Measurements from ENCODE around the gene DNAJC2.
A peak's percentile ranks its signal among the peaks of the same experiment; 100 is the strongest.
"Not testable (repeated sequence)": the region's sequence is repeated elsewhere in the genome, so short reads cannot be mapped to it uniquely, and the experiment has no call there.

Gene DNAJC2

DNA sequence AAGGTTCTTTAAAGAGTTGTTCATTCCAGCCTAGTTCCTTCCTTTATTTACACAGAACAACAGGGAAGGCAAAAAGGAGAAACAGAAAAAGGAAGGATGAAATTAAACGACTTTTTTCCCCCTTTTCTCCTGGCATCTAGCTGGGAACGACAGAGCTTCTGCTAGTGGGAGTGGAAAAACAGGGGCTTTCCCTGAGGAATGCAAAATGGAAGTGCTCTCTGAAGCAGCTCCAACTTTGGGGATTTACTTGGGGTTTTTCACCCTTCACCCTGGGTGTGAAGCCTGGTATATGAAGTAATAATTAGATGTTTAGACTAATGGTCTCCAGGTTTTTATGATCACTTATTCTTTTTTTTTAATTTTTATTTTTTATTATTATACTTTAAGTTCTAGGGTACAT lies 43.1 kb downstream of the DNAJC2 start:
- DNase-seq (ENCODE audit: low spot score in 2 of 2), result no peak
- Mint-ChIP-seq H3K27ac (no peak overlapping the region), H3K4me1 (peaks cover 13% of the 10 kb centered on the region)

DNA sequence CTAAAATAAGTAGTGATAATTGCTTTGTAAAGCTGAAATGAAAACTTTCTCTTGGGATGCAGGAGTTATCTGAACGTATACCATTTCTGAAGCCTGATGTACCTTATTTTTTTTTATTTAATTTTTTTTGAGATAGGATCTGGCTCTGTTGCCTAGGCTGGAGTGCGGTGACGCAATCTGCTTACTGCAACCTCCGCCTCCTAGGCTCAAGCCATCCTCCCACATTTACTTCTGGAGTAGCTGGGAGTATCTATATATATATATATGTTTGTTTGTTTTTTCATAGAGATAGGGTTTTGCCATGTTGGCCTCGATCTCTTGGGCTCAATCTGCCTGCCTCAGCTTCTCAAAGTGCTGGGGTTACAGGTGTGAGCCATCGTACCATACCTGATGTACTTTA lies 44.9 kb downstream of the DNAJC2 start:
- no peak overlapping the region for H3K4me3 Mint-ChIP-seq
- no peaks in the 10 kb centered on the region for H3K27me3 Mint-ChIP-seq
- ATAC-seq (ENCODE audit: low read depth) (no peak), DNase-seq (ENCODE audit: low spot score in 2 of 2) (no peak)
- no peaks in the 10 kb centered on the region for H3K9me3 Mint-ChIP-seq
- H3K36me3 Mint-ChIP-seq, result peaks cover 15% of the 10 kb centered on the region
- H3K27ac Mint-ChIP-seq, result no peak overlapping the region
- H3K4me1 Mint-ChIP-seq, result peaks cover 13% of the 10 kb centered on the region

More for the DNA sequence above, 43.1 kb downstream of the DNAJC2 start:
- Mint-ChIP-seq H3K27me3 (no peaks in the 10 kb centered on the region), H3K9me3 (no peaks in the 10 kb centered on the region), H3K4me3 (no peak overlapping the region), H3K36me3 (peaks cover 15% of the 10 kb centered on the region)
- no peak for ATAC-seq (ENCODE audit: low read depth)

DNA sequence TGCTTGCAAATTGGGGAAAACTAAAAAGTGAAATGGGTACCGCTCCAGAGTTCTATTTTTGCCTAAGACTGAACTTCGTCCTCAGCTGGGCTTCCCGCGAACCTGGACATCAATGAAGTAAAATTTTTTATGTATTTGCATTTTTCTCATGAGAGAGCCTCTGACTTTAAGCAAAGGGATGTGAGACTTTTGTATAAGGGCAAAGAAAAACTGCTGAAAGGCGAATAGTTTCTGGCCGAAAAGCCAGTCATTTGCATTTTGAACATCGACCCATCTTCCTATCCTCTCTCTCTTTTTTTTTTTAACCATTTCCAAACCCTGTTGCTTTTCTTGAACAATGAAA lies 46.8 kb downstream of the DNAJC2 start:
- peaks cover 9% of the 10 kb centered on the region for H3K36me3 Mint-ChIP-seq
- H3K27ac Mint-ChIP-seq, result peak overlapping the region; percentile 69
- ATAC-seq (ENCODE audit: low read depth), result no peak
- peaks cover 13% of the 10 kb centered on the region for H3K4me1 Mint-ChIP-seq
- H3K27me3 Mint-ChIP-seq, result no peaks in the 10 kb centered on the region
- no peaks in the 10 kb centered on the region for H3K9me3 Mint-ChIP-seq
- no peak for DNase-seq (ENCODE audit: low spot score in 2 of 2)
- peak overlapping the region; percentile 76 for H3K4me3 Mint-ChIP-seq

DNA sequence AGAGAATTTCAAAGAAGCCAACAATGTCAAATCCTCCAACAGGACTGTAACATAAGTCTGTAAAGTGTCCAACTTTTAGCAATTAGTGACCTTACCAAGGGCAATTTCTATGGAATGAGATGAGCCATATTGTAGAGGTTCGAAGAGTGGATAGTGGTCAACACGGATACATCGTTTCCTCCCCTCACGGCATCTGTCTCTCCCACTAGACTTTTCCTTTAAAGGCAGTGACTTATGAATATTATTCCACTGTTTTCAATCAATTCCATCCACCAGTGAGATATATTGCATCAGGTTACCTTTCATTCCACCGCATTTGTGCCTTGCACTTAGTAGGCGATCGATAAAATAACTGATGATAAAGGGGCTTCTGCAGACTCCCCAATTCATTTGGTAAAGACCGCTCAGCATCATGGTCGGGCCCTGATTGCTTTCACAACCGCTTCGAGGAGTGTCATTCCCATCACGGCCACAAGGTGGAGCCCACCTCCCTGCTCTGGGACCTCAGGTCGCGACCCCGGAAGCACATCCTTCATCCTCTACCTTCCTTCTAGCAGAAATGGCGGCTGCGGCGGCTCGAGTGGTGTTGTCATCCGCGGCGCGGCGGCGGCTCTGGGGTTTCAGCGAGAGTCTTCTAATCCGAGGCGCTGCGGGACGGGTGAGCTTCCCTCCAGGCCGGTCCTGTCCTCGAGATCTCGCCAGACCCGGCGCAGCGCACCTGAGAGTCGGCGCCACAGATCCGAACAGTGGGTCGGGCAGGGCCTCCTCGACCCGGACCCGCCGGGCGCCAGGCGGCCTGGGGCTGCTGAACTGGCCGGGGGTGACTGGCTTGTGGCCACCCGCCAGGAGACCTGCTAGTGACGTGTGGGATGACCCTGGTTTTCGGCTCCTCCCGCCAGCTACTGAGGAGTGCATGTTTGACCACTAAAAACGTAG lies 47.4 kb downstream of the DNAJC2 start, which contains the start of gene PMPCB:
Gene PMPCB, plus strand, starts transcription at position 535 of the 936 bp plus-strand sequence. Its CDS starts 25 bp downstream, at position 560.
- H3K27me3 Mint-ChIP-seq, result no peaks in the 10 kb centered on the region
- H3K4me1 Mint-ChIP-seq, result peaks cover 13% of the 10 kb centered on the region
- ATAC-seq (ENCODE audit: low read depth) (peak; percentile 94), DNase-seq (ENCODE audit: low spot score in 2 of 2) (peak; percentile 96 to 98)
- peak within 1 kb of the TSS; percentile 76 for H3K4me3 Mint-ChIP-seq
- H3K36me3 Mint-ChIP-seq, result peaks cover 9% of the 10 kb centered on the region
- peak within 1 kb of the TSS; percentile 69 for H3K27ac Mint-ChIP-seq
- H3K9me3 Mint-ChIP-seq, result no peaks in the 10 kb centered on the region

DNA sequence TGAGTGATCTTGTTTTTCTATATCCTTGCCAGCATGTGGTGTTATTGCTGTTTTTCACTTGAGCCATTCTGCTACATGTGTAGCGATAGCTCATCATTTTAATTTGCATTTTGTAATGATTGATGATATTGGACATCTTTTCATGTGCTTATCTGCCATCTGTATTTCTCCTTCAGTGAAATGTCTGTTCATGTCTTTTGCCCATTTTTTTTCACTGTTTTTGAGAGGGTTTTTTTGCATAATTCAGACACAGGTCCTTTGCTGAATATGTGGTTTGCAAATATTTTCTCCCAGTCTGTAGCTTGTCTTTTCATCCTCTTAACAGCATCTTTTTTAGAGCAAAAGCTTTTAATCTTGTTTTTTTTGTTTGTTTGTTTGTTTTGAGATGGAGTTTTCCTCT lies 51.0 kb downstream of the DNAJC2 start:
- Mint-ChIP-seq H3K4me1 (peaks cover 11% of the 10 kb centered on the region), H3K4me3 (no peak overlapping the region), H3K9me3 (no peaks in the 10 kb centered on the region), H3K27me3 (no peaks in the 10 kb centered on the region), H3K27ac (no peak overlapping the region), H3K36me3 (no peaks in the 10 kb centered on the region)
- ATAC-seq (ENCODE audit: low read depth), result no peak
- no peak for DNase-seq (ENCODE audit: low spot score in 2 of 2)

DNA sequence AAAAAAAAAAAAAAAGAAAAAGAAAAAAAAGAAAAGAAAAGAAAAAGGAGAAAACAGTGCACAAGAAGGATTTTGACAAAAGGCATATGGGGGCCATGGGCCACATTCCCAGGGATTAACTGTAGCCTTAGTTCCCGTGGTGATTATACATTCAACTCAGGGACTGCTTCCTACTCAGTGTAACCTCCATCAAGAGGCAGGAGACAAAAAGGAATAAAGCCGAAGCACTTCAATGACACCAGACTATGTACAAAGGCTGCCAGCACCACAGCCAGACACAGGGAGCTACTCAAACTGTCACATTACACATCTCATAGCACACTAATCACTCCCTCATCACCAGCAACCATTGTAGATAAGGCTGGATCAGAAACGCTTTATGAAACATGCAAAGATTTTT lies 52.4 kb downstream of the DNAJC2 start:
- Mint-ChIP-seq H3K27ac (no peak overlapping the region), H3K27me3 (no peaks in the 10 kb centered on the region), H3K36me3 (no peaks in the 10 kb centered on the region), H3K4me1 (peaks cover 5% of the 10 kb centered on the region), H3K9me3 (no peaks in the 10 kb centered on the region), H3K4me3 (no peak overlapping the region)
- DNase-seq (ENCODE audit: low spot score in 2 of 2) (no peak), ATAC-seq (ENCODE audit: low read depth) (no peak)

DNA sequence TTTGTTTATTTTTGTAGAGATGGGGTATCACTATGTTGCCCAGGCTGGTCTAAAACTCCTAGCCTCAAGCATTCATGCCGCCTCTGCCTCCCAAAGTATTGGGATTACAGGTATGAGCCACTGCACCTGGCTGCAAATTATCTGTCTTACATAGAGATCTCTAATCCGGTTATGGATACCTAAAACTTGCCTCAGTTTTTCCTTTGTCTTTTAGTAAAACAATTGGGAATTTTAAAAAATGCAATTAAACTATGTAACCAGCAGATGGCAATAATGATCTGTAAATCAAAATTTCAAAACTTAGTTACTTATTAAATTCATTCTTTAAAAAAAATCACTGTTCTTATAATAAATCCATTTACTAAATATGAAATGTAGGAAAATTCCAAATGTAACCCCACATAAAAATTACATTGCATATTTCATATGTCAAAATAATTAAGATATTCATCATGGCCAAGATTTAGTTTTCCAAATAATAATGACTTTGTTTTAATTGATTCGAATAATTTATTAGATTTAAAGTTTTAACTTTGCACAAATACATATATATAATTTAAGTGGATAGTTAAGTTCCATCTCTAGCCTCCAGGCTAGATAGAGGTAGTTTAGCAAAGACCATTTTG lies 61.7 kb downstream of the DNAJC2 start:
- H3K27ac Mint-ChIP-seq; H3K36me3 Mint-ChIP-seq; H3K4me3 Mint-ChIP-seq; ATAC-seq (ENCODE audit: low read depth); DNase-seq (ENCODE audit: low spot score in 2 of 2); H3K9me3 Mint-ChIP-seq; H3K27me3 Mint-ChIP-seq: not testable (repeated sequence)
- peaks cover 10% of the 10 kb centered on the region for H3K4me1 Mint-ChIP-seq

DNA sequence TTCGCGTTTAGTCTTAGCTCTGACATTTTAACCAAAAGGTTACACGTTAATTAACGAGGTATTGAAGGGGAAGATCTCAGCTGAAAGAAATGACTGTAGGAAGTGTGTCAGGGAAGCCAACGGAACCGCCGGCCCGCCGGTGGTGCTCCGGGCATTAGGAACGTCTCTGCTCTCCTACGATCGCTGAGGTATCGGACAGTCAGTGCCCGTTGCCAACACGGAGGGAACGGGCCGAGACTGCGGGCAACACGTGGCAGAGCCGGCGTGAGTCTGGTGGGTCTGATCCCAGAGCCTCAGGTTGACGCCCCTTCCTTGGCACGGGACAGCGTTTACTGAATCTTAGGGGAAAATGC lies 63.8 kb downstream of the DNAJC2 start:
- Mint-ChIP-seq H3K4me3 (peak overlapping the region; percentile 98), H3K27ac (peak overlapping the region; percentile 97), H3K4me1 (peaks cover 10% of the 10 kb centered on the region)
- H3K9me3 Mint-ChIP-seq; DNase-seq (ENCODE audit: low spot score in 2 of 2); H3K36me3 Mint-ChIP-seq; H3K27me3 Mint-ChIP-seq; ATAC-seq (ENCODE audit: low read depth): not testable (repeated sequence)

DNA sequence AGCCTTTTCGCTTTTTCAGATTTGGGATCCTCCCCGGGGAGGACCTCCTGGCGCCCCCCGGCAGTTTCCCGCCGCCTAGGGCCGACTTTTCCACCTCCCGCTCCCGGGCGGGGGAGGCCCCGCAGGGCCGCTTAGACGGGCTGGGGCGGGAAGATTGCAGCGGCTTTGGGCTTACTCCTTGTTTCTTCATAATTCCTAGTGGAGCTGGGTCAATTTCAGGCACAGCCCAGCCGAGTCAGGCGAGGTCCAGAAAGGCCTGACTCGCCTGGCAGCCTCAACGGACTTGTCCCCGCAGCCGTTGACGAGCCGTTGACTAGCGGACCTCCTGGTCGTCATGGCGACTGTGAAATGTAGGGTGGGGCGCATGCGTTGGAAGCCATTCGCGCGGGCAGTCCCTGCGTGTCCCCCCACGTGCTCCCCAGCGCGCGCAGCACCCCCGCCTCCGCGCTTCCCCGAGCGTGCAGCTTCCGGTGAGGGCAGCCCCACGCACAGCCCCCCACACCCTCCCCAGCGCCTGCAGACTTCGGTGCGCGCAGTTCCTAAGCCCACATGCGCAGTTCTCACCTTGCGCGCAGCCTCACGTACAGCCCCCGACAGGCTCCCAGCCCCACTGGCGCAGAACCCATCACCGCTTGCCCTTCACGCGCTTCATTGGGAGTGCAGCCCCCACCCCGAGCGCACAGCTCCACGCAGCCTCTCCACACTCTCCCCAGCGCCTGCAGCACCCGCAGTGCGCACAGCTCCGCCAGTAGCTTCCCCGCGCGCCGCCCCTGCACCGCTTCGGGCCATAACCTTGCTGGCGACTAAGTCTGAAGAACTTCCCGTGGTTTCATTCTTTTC lies 64.4 kb downstream of the DNAJC2 start:
- H3K27me3 Mint-ChIP-seq, H3K9me3 Mint-ChIP-seq, H3K36me3 Mint-ChIP-seq: not testable (repeated sequence)
- Mint-ChIP-seq H3K4me3 (peak overlapping the region; percentile 98), H3K27ac (peak overlapping the region; percentile 97), H3K4me1 (peaks cover 10% of the 10 kb centered on the region)
- ATAC-seq (ENCODE audit: low read depth) (peak; percentile 88), DNase-seq (ENCODE audit: low spot score in 2 of 2) (peak; percentile 82 to 88)

DNA sequence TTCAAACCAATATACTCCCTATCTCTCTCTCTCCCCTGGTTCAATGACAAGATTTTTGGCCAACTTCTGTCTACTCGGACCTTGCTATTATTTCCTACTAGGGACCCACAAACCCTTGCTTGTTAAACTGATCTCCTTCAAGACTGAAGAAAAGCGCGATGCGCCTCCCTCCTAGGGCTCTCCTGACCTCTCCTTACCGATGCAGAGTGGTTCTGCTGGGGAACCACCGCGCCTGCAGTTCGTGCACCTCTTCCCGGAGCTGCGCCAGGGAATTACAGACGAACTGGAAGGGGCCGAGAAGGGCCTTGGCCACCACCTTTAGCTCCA lies 65.0 kb downstream of the DNAJC2 start:
- DNase-seq (ENCODE audit: low spot score in 2 of 2); H3K27me3 Mint-ChIP-seq; H3K9me3 Mint-ChIP-seq; H3K36me3 Mint-ChIP-seq: not testable (repeated sequence)
- H3K4me3 Mint-ChIP-seq, result peak overlapping the region; percentile 98
- H3K4me1 Mint-ChIP-seq, result peaks cover 10% of the 10 kb centered on the region
- ATAC-seq (ENCODE audit: low read depth), result peak; percentile 12
- H3K27ac Mint-ChIP-seq, result peak overlapping the region; percentile 97

DNA sequence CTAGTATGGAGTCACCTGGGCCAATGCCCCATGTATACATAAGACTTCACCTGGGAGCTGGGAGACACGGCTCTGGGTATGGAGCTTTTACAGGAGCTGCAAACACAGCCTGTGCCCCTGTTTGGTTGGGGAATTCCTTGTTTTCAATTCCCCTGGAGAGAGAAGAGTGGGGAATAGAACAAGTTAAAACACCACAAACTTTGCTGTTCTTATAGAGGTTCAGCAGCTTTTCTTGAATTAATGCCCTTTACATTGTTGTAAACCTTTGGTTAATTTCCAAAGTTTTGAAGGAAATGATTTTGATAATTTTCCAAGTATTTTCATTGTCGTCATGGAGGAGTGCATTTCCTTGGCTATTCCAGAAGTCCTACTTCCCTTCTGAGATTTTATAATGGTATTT lies 66.4 kb downstream of the DNAJC2 start:
- not testable (repeated sequence) for H3K9me3 Mint-ChIP-seq, H3K36me3 Mint-ChIP-seq

DNA sequence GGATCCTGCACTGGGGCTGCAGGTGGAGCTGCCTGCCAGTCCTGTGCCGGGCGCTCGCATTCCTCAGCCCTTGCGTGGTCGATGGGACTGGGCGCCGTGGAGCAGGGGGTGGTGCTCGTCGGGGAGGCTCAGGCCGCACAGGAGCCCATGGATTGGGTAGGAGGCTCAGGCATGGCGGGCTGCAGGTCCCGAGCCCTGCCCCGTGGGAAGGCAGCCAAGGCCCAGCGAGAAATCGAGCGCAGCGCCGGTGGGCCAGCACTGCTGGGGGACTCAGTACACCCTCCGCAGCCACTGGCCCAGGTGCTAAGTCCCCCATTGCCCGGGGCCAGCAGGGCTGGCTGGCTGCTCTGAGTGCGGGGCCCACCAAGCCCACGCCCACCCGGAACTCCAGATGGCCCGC lies 69.7 kb downstream of the DNAJC2 start:
- ATAC-seq (ENCODE audit: low read depth); H3K27ac Mint-ChIP-seq; H3K27me3 Mint-ChIP-seq; H3K4me1 Mint-ChIP-seq; H3K36me3 Mint-ChIP-seq; DNase-seq (ENCODE audit: low spot score in 2 of 2); H3K4me3 Mint-ChIP-seq; H3K9me3 Mint-ChIP-seq: not testable (repeated sequence)

More for the DNA sequence above, 66.4 kb downstream of the DNAJC2 start:
- H3K4me1 Mint-ChIP-seq, result peaks cover 10% of the 10 kb centered on the region
- not testable (repeated sequence) for ATAC-seq (ENCODE audit: low read depth); H3K4me3 Mint-ChIP-seq; DNase-seq (ENCODE audit: low spot score in 2 of 2); H3K27me3 Mint-ChIP-seq
- peak overlapping the region; percentile 69 for H3K27ac Mint-ChIP-seq

DNA sequence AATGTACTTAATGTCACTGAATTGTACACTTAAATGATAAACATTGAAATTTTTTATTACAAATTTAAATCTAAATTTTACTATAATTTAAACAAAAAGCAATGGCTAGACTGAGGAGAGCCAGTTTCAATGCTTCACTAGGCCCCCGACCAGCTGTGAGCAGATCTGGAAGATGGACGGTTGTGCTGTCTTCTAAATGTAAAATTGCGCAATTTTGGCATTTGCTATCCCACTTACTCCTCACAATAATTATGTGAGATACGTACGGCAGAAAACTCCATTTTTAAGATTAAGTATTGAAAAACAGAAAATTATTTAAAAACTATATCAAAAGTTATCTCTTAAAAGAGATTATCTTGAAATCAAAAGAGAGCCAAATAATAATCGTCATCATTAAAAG lies 71.2 kb downstream of the DNAJC2 start:
- H3K36me3 Mint-ChIP-seq; ATAC-seq (ENCODE audit: low read depth); H3K9me3 Mint-ChIP-seq: not testable (repeated sequence)

DNA sequence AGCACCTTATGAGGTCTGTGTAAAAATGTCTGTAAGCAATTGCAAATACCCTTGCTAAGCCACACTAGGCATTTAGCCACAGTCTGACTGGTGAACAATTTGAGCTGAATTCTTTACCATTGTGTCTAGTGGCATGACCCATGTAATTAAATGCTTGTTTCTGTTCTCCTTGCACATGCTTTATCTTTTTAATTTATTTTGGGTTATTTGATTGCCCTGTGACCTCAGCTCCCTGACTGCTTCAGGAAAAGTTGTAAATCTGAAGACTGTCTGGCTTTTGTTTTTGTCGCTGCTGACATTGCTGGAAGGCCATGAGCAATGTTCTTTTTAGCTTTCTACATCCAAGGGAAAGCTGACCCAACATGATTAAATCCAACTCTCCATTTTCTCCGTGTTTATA lies 78.3 kb downstream of the DNAJC2 start:
- not testable (repeated sequence) for DNase-seq (ENCODE audit: low spot score in 2 of 2); H3K9me3 Mint-ChIP-seq; H3K27ac Mint-ChIP-seq; H3K36me3 Mint-ChIP-seq; H3K4me1 Mint-ChIP-seq; H3K4me3 Mint-ChIP-seq; H3K27me3 Mint-ChIP-seq; ATAC-seq (ENCODE audit: low read depth)

More for the DNA sequence above, 71.2 kb downstream of the DNAJC2 start:
- DNase-seq (ENCODE audit: low spot score in 2 of 2); H3K4me3 Mint-ChIP-seq; H3K27ac Mint-ChIP-seq; H3K4me1 Mint-ChIP-seq; H3K27me3 Mint-ChIP-seq: not testable (repeated sequence)

Data from memory B cell (primary cell).